ENCODE measurements around the gene SMYD3. TPM values are rescaled to one million over a fixed set of nuclear protein-coding genes. Genes with fewer than 3 reads are reported as not detected.

The SMYD3 gene
- total and polyA plus RNA-seq, 10 donors: 12.5 to 33.1 (median 21.0) TPM

DNA sequence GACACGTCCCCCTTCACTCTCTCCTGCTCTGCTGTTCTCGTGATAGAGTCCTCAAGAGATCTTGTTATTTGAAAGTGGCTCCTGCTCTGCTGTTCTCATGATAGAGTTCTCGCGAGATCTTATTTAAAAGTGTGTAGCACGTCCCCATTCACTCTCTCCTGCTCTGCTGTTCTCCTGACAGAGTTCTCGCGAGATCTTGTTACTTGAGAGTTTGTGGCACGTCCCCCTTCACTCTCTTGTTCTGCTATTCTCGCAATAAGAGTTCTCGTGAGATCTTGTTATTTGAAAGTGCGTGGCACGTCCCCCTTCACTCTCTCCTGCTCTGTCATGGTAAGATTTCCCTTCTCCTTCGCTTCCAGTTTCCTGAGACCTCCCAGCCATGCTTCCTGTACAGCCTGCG lies 47.9 kb downstream of the SMYD3 start:
- Histone ChIP-seq H3K4me3 (peak overlapping the region in 1 of 8 donors; percentile 13), H3K27ac (peak overlapping the region in 1 of 8 donors; percentile 0), H3K27me3 (replicated peaks in 1 of 7) (no peaks in the 10 kb centered on the region), H3K9me3 (no peaks in the 10 kb centered on the region), H3K36me3 (no peaks in the 10 kb centered on the region), H3K4me1 (no peaks in the 10 kb centered on the region)
- no peak for DNase-seq
- TF ChIP-seq POLR2A (IDR thresholded peaks at IDR 0.05): no peak
- intact Hi-C loops (cut with DNase I; ENCODE audit: low total_unique reads): no loop called here
- whole genome bisulfite sequencing, 5 donors: 77 to 85% (median 78%) methylated on average over 14 of the region's 14 CpGs

DNA sequence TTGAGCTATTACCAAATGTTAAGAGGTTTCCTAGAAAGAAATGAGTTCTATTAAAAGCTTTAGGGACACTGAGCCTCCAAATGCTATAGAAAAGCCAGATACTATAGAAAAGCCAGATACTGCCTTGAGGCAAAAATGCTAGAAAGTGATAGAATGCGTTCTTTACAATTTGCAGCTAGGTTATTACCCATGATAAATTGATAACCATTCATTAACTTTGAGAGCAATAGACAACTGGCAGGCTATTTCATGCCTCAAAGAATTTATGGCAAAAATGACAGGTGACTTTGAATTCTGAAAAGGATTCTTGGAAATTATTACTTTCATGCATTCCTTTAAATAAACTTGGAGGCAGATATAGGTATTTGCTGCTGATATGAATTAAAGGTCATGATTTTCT lies 51.6 kb downstream of the SMYD3 start:
- 92 to 98% (median 95%) methylated on average over 1 of the region's 1 CpG for WGBS, 5 donors
- Histone ChIP-seq H3K4me3 (no peak overlapping the region), H3K27me3 (replicated peaks in 1 of 7) (no peaks in the 10 kb centered on the region), H3K36me3 (no peaks in the 10 kb centered on the region), H3K27ac (no peak overlapping the region), H3K9me3 (no peaks in the 10 kb centered on the region), H3K4me1 (peaks cover 0 to under 1% (median 0%) of the 10 kb centered on the region in 6 donors)
- TF ChIP-seq POLR2A (IDR thresholded peaks at IDR 0.05) (no peak), POLR2AphosphoS5 (IDR thresholded peaks at IDR 0.05) (no peak)
- TF ChIP-seq, protein P1, sequence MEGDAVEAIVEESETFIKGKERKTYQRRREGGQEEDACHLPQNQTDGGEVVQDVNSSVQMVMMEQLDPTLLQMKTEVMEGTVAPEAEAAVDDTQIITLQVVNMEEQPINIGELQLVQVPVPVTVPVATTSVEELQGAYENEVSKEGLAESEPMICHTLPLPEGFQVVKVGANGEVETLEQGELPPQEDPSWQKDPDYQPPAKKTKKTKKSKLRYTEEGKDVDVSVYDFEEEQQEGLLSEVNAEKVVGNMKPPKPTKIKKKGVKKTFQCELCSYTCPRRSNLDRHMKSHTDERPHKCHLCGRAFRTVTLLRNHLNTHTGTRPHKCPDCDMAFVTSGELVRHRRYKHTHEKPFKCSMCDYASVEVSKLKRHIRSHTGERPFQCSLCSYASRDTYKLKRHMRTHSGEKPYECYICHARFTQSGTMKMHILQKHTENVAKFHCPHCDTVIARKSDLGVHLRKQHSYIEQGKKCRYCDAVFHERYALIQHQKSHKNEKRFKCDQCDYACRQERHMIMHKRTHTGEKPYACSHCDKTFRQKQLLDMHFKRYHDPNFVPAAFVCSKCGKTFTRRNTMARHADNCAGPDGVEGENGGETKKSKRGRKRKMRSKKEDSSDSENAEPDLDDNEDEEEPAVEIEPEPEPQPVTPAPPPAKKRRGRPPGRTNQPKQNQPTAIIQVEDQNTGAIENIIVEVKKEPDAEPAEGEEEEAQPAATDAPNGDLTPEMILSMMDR (IDR thresholded peaks at IDR 0.05 in 8 of 11, conservative IDR thresholded peaks at IDR 0.05 in 3 of 11): no peak
- DNase-seq: no peak
- intact Hi-C loops (cut with DNase I; ENCODE audit: low total_unique reads): no loop called here

DNA sequence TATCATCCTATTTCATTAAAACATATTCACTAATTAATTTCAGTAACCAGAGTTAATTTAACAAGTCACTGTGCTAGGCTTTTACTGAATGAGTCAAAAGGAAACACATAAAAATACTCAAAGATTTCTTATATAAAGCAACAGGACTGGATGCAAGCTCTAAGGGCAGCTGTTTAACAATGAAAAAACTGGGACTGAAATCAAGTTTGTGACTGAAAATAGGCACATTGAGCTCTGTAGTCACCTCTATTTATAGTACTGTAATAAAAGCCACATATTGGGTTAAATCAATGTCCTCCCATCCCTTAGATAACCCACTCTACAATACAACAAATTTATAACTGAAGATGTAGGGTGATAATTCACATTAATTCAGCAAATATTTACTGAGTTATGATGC lies 52.4 kb downstream of the SMYD3 start:
- TF ChIP-seq, protein P1 (IDR thresholded peaks at IDR 0.05 in 8 of 11, conservative IDR thresholded peaks at IDR 0.05 in 3 of 11): no peak
- TF ChIP-seq POLR2A (IDR thresholded peaks at IDR 0.05) (no peak), POLR2AphosphoS5 (IDR thresholded peaks at IDR 0.05) (no peak)
- intact Hi-C loops (cut with DNase I; ENCODE audit: low total_unique reads): no loop called here
- Histone ChIP-seq H3K36me3 (no peaks in the 10 kb centered on the region), H3K4me3 (no peak overlapping the region), H3K4me1 (peaks cover 0 to 4% (median 0%) of the 10 kb centered on the region in 6 donors), H3K27ac (no peak overlapping the region), H3K9me3 (no peaks in the 10 kb centered on the region), H3K27me3 (replicated peaks in 1 of 7) (no peaks in the 10 kb centered on the region)
- DNase-seq: no peak

- Histone ChIP-seq H3K4me3 (no peak overlapping the region), H3K27ac (no peak overlapping the region), H3K4me1 (peaks cover 0 to 4% (median 0%) of the 10 kb centered on the region in 6 donors), H3K36me3 (no peaks in the 10 kb centered on the region), H3K27me3 (replicated peaks in 1 of 7) (no peaks in the 10 kb centered on the region), H3K9me3 (no peaks in the 10 kb centered on the region)
- intact Hi-C loops (cut with DNase I; ENCODE audit: low total_unique reads): no loop called here
- DNase-seq: no peak
- TF ChIP-seq POLR2A (IDR thresholded peaks at IDR 0.05) (no peak), POLR2AphosphoS5 (IDR thresholded peaks at IDR 0.05) (no peak)
- TF ChIP-seq, protein P1 (IDR thresholded peaks at IDR 0.05 in 8 of 11, conservative IDR thresholded peaks at IDR 0.05 in 3 of 11): peak in 10 of 11 experiments; percentile 25 to 69 (median 62)
- WGBS, 5 donors: 55 to 69% (median 61%) methylated on average over 6 of the region's 6 CpGs
These were observed 56.3 kb downstream of the SMYD3 start for GRCh38 chr1:246450611-246451251.

All from spleen (tissue), 11 donors.